K562 (cell line): ENCODE results near the gene GBA3. TPM values are rescaled to one million over a fixed set of nuclear protein-coding genes. Genes with fewer than 3 reads are reported as not detected.

Experiments used
- ATAC-seq: fragments of 200-7000 bp; cut with Tn5 transposase; 3 replicates; pipeline ENCODE4 v1.9.1; 2020; ENCODE audit warnings: moderate library complexity
- BruUV-seq: library from RNA; stranded (reverse); fragments of 400-500 nt; replicated peaks from 2 replicates; lab custom pipeline; 2021; lab: Mats Ljungman, UMichigan
- CTCF ChIA-PET: fragments of 300-600 bp; formaldehyde crosslinking; extraction: SDS; loops from one replicate; lab custom pipeline; 2021; ENCODE audit warnings: low intra/inter-chr PET ratio; lab: Yijun Ruan, JAX
- POLR2A ChIA-PET: fragments of 300-600, 350-650 bp; sonication (Branson Sonifier 250); formaldehyde crosslinking; extraction: SDS; loops from one replicate; lab custom pipeline; 2021; ENCODE audit warnings: antibody characterized with exemption, inconsistent platforms; lab: Yijun Ruan, JAX
- DNase-seq, 4 experiments: peaks; one replicate each; pipeline versions ENCODE4 v3.0.0 to v3.0.0-alpha.2; 2011 to 2018; ENCODE audit warnings: low spot score in 3 of 4, mixed read lengths in 3 of 4; ENCODE audit errors: extremely low read depth in 1 of 4
- FAIRE-seq: peaks from 2 replicates; lab custom pipeline; 2011; peaks lifted over from hg19 to GRCh38; lab: Jason Lieb, UNC
- H2AFZ ChIP-seq: 2 replicates; pipeline ENCODE4 v1.6.0; 2011; ENCODE audit warnings: low read depth, low read length, control low read depth, inconsistent platforms
- H3K27ac ChIP-seq: fragments of 200-600 bp; 3 replicates; pipeline ENCODE4 v1.8.0; 2011; ENCODE audit warnings: low read depth, mild to moderate bottlenecking, control low read depth, inconsistent platforms, low read length, moderate library complexity, mixed read lengths; ENCODE audit errors: extremely low read depth
- H3K27me3 ChIP-seq, 2 experiments: fragments of 300-600 bp in 1 of 2; 2 replicates in 1 of 2; 3 replicates in 1 of 2; pipeline versions ENCODE4 v1.6.0 to v1.8.0; 2011; ENCODE audit warnings: inconsistent platforms in 2 of 2, low read length in 2 of 2, mild to moderate bottlenecking in 1 of 2, mixed read lengths in 1 of 2, moderate library complexity in 1 of 2; ENCODE audit not compliant: control insufficient read depth in 2 of 2, insufficient read depth in 2 of 2
- H3K36me3 ChIP-seq: fragments of 300-600 bp; 3 replicates; pipeline ENCODE4 v1.8.0; 2011; ENCODE audit warnings: mild to moderate bottlenecking, low read length, inconsistent platforms; ENCODE audit not compliant: control insufficient read depth, insufficient read depth
- H3K4me1 ChIP-seq, 2 experiments: fragments of 200-600 bp in 1 of 2; replicated peaks in 1 of 2; 2 replicates in 1 of 2; 3 replicates in 1 of 2; pipeline versions ENCODE4 v1.5.1 to v1.8.0; 2011; ENCODE audit warnings: inconsistent platforms in 2 of 2, low read length in 2 of 2, mild to moderate bottlenecking in 1 of 2, mixed read lengths in 1 of 2, moderate library complexity in 1 of 2; ENCODE audit not compliant: control insufficient read depth in 2 of 2, insufficient read depth in 2 of 2
- H3K4me2 ChIP-seq: 2 replicates; pipeline ENCODE4 v1.6.1; 2011; ENCODE audit warnings: low read length, control low read depth, inconsistent platforms, mixed read lengths; ENCODE audit not compliant: insufficient read depth
- H3K4me3 ChIP-seq: fragments of 200-600 bp; sonication (generic), shearing (Covaris generic); 2 replicates; pipeline ENCODE4 v1.5.1; 2016; ENCODE audit warnings: control low read depth, inconsistent platforms
- H3K79me2 ChIP-seq: fragments of 200-600 bp; 3 replicates; pipeline ENCODE4 v1.8.0; 2011; ENCODE audit warnings: low read length, inconsistent platforms; ENCODE audit not compliant: control insufficient read depth, insufficient read depth
- H3K9ac ChIP-seq, 2 experiments: 2 replicates each; pipeline versions ENCODE4 v1.6.0 to v1.6.1; 2011; ENCODE audit warnings: low read depth in 2 of 2, low read length in 2 of 2, control low read depth in 1 of 2, inconsistent platforms in 1 of 2, mild to moderate bottlenecking in 1 of 2, mixed read lengths in 1 of 2; ENCODE audit not compliant: insufficient read depth in 1 of 2
- H3K9me1 ChIP-seq: one replicate; pipeline ENCODE4 v1.6.0; 2011; ENCODE audit warnings: inconsistent platforms, mild to moderate bottlenecking, low read length, moderate library complexity; ENCODE audit not compliant: control insufficient read depth, insufficient read depth
- H3K9me3 ChIP-seq: replicated peaks from 2 replicates; pipeline ENCODE4 v1.5.1; 2011; ENCODE audit warnings: low read depth, low read length, inconsistent platforms; ENCODE audit not compliant: control insufficient read depth, insufficient read depth
- H4K20me1 ChIP-seq: replicated peaks from 2 replicates; pipeline ENCODE4 v1.6.1; 2011; ENCODE audit warnings: low read length, inconsistent platforms, mixed read lengths; ENCODE audit not compliant: control insufficient read depth, insufficient read depth
- BRF1 ChIP-seq: IDR thresholded peaks from 3 replicates; pipeline ENCODE4 v1.6.1; 2011; ENCODE audit warnings: borderline replicate concordance, mild to moderate bottlenecking; ENCODE audit not compliant: insufficient read length; ENCODE audit errors: extremely low read depth
- EGR1 ChIP-seq: fragments of 450-650 bp; conservative IDR thresholded peaks from 2 replicates; pipeline ENCODE4 v1.6.1; 2017; ENCODE audit warnings: mild to moderate bottlenecking
- GATAD2B ChIP-seq: fragments of 450-650 bp; IDR thresholded peaks from 2 replicates; pipeline ENCODE4 v1.6.1; 2017; ENCODE audit warnings: mild to moderate bottlenecking, borderline replicate concordance
- GTF2E2 ChIP-seq: fragments of 200-800 bp; sonication (Bioruptor generic); IDR thresholded peaks from 2 replicates; pipeline ENCODE4 v1.6.1; 2016; ENCODE audit warnings: missing genetic modification characterization, missing compliant biosample characterization
- HMG20B ChIP-seq: fragments of 250-450 bp; sonication (Bioruptor Pico); IDR thresholded peaks from 2 replicates; pipeline ENCODE4 v1.5.0; 2021; ENCODE audit warnings: mild to moderate bottlenecking
- MAFK ChIP-seq: IDR thresholded peaks from 2 replicates; pipeline ENCODE4 v1.6.1; 2011; ENCODE audit warnings: low read length, improper control_type of control experiment
- PPARD ChIP-seq: fragments of 250-450 bp; sonication (Bioruptor Pico); IDR thresholded peaks from 2 replicates; pipeline ENCODE4 v1.8.0; 2022; ENCODE audit warnings: inconsistent platforms, mild to moderate bottlenecking, moderate library complexity
- RAD51 ChIP-seq: fragments of 450-650 bp; IDR thresholded peaks from 2 replicates; pipeline ENCODE4 v1.7.1; 2016; ENCODE audit warnings: low read depth, mild to moderate bottlenecking, borderline replicate concordance
- ZNF212 ChIP-seq: fragments of 450-650 bp; formaldehyde crosslinking; IDR thresholded peaks from 2 replicates; pipeline ENCODE4 v1.4.0; 2020; ENCODE audit warnings: mild to moderate bottlenecking
- ZNF780A ChIP-seq: fragments of 250-450 bp; sonication (Bioruptor Pico); IDR thresholded peaks from 2 replicates; pipeline ENCODE4 v1.5.0; 2021; ENCODE audit warnings: mild to moderate bottlenecking
- WGBS: fragments of 100-300 bp; shearing (Covaris generic); methylation state at CpG from one replicate; pipeline ENCODE4 v1.1.6; 2016; ENCODE audit warnings: low coverage, mixed read lengths; ENCODE audit not compliant: insufficient coverage; ENCODE audit errors: missing lambda C conversion rate; 5-methylcytosine and 5-hydroxymethylcytosine counted together
- in situ Hi-C: fragments of 300-500 bp; cut with MboI; formaldehyde crosslinking; loops from 4 replicates; pipeline ENCODE4 v1.15.0; 2018; ENCODE audit warnings: inconsistent platforms, mixed read lengths
- intact Hi-C: fragments of 100-400 bp; cut with micrococcal nuclease; formaldehyde crosslinking; loops from 2 replicates; pipeline ENCODE4 v1.14.2; 2022
- polyA plus RNA-seq, 8 experiments: library from polyadenylated mRNA; depleted of rRNA in 4 of 8; stranded (reverse) in 5 of 8; unstranded in 3 of 8; fragments of >200 nt; fragmentation: Nextera tagmentation in 2 of 8; fragmentation: Illumina TruSeq in 1 of 8; extraction: Ambion mirVana in 2 of 8; extraction: Trizol in 1 of 8; gene quantifications; 2 replicates each; pipeline versions ENCODE4 v1.2.1 to v1.2.3, GENCODE V29; 2011 to 2014; ENCODE audit warnings: inconsistent platforms in 1 of 8, missing spikeins in 1 of 8
- total RNA-seq, 7 experiments: library from RNA; depleted of rRNA in 6 of 7; stranded (reverse); fragments of >200 nt in 6 of 7; fragmentation: Illumina TruSeq in 2 of 7; extraction: Trizol in 2 of 7; gene quantifications; 2 replicates each; pipeline versions ENCODE4 v1.2.1 to v1.2.3, GENCODE V29; 2011 to 2021; ENCODE audit warnings: low replicate concordance in 1 of 7
- TF ChIP-seq, protein P1 (sequence below): fragments of 250-450 bp; sonication (Bioruptor Pico); IDR thresholded peaks from 2 replicates; pipeline ENCODE4 v1.5.0; 2020; ENCODE audit warnings: mild to moderate bottlenecking
- TF ChIP-seq, protein P2 (sequence below): fragments of 200-800 bp; sonication (Bioruptor generic); IDR thresholded peaks from 2 replicates; pipeline ENCODE4 v1.6.1; 2017; ENCODE audit warnings: missing genetic modification characterization, missing compliant biosample characterization

The GBA3 gene
- total and polyA plus RNA-seq, 9 of the 15 experiments (the other 6 are each of a cell fraction or from before 2014, with no cell fraction given), result 0.13 to 0.75 (median 0.40) TPM; not detected in 1

DNA sequence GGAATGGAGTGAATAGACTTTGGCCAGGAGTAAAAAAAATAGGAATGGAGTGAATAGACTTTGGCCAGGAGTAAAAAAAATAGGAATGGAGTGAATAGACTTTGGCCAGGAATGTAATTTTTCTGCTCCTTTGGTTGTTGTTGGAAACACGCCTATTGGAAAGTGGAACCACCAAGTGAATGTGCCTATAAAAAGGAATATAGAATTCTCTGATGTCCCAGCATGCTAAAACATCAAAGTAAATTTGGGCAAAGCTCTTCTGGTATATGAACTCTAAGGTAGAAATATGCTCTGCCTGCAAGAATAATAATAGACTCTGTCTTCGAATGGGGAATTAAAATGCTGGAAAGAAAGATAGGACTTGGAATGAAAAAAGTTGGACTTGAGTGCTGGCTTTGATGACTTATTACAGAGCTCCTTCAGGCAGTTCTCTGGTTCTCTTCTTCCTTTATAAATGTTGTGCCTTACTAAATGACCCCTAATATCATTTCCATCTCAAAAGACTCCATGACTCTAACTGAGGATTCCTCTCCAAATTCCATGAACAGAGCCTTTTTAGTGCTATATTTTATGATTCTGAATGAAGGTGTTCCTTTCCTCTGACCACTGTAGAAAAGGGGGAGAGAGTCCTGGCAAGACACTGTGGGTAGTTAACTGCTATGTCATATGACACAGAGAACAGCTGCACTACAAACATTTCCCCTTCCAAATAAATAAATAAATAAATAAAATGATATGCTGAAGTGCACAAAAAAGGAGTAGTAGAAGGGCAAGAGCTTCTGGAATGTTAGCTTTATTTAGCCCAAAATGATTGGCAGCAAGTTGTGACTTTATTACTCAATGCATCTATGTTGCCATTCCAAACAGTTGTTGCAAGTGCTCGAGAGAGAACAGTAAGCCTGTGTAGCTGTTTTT, 13.5 kb upstream of the GBA3 start:
- no peaks in the 10 kb centered on the region for H3K79me2 ChIP-seq
- no peaks in the 10 kb centered on the region for H4K20me1 ChIP-seq
- CTCF ChIA-PET, result no interaction called here
- TF ChIP-seq ZNF780A (CRISPR knock-in tag) (no peak), EGR1 (no peak)
- TF ChIP-seq, all 486 proteins: peak for 0
- Histone ChIP-seq H2AFZ (no peak overlapping the region), H3K4me2 (no peak overlapping the region), H3K9me3 (no peaks in the 10 kb centered on the region), H3K4me1 (no peaks in the 10 kb centered on the region), H3K36me3 (no peaks in the 10 kb centered on the region), H3K27ac (no peak overlapping the region), H3K27me3 (no peaks in the 10 kb centered on the region), H3K4me3 (no peak overlapping the region), H3K9ac (no peak overlapping the region), H3K9me1 (no peaks in the 10 kb centered on the region)
- no peak for FAIRE-seq
- POLR2A ChIA-PET, result no interaction called here
- BruUV-seq, result no TSS peak
- no peak for ATAC-seq
- in situ Hi-C loops (no loop called here), intact Hi-C loops (no loop called here)
- DNase-seq, result no peak
- 5% methylated on average over 3 of the region's 3 CpGs for WGBS

DNA sequence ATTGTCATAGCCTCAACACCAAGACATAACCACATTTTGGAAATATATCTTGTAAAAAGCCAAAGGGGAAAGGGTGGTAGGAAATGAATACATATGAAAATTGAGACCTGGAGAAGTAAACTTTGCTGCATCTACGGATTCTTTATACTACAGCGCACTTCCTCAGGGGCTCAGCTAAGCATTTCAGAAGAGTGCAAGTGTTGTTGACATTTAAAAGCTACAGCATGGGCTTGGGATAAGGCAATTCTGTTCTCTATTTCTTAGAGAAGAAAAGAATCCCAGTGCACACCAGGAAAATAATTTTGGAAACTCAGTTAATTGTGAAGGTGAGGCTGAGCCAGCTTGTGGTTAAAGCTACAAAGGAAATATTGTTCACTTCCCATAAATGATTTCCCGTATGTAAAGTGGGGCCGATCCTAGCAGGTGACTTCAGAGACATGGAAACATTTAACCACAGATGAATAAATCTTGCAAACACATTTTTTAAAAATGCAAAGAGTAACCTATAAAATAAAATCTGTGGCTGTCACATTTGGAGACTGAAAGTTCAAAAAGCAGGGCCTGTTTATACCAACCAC, 12.6 kb upstream of the GBA3 start:
- CTCF ChIA-PET, result no interaction called here
- POLR2A ChIA-PET, result no interaction called here
- WGBS, result 0% methylated on average over 4 of the region's 4 CpGs
- Histone ChIP-seq H3K4me3 (no peak overlapping the region), H3K36me3 (no peaks in the 10 kb centered on the region), H3K4me1 (no peaks in the 10 kb centered on the region), H3K9me3 (no peaks in the 10 kb centered on the region), H3K27ac (no peak overlapping the region), H4K20me1 (no peaks in the 10 kb centered on the region), H3K9me1 (no peaks in the 10 kb centered on the region), H3K79me2 (no peaks in the 10 kb centered on the region), H3K4me2 (no peak overlapping the region), H2AFZ (no peak overlapping the region), H3K27me3 (no peaks in the 10 kb centered on the region), H3K9ac (no peak overlapping the region)
- FAIRE-seq (no peak), DNase-seq (no peak), ATAC-seq (no peak)
- in situ Hi-C loops, result no loop called here
- no TSS peak for BruUV-seq
- intact Hi-C loops, result no loop called here
- TF ChIP-seq GTF2E2 (tag) (no peak), HMG20B (CRISPR knock-in tag) (no peak), ZNF212 (no peak), GATAD2B (no peak), BRF1 (no peak), RAD51 (no peak), MAFK (no peak), PPARD (CRISPR knock-in tag) (no peak)
- TF ChIP-seq, protein P1, sequence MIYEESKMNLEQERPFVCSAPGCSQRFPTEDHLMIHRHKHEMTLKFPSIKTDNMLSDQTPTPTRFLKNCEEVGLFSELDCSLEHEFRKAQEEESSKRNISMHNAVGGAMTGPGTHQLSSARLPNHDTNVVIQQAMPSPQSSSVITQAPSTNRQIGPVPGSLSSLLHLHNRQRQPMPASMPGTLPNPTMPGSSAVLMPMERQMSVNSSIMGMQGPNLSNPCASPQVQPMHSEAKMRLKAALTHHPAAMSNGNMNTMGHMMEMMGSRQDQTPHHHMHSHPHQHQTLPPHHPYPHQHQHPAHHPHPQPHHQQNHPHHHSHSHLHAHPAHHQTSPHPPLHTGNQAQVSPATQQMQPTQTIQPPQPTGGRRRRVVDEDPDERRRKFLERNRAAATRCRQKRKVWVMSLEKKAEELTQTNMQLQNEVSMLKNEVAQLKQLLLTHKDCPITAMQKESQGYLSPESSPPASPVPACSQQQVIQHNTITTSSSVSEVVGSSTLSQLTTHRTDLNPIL, result no peak
- TF ChIP-seq, protein P2, sequence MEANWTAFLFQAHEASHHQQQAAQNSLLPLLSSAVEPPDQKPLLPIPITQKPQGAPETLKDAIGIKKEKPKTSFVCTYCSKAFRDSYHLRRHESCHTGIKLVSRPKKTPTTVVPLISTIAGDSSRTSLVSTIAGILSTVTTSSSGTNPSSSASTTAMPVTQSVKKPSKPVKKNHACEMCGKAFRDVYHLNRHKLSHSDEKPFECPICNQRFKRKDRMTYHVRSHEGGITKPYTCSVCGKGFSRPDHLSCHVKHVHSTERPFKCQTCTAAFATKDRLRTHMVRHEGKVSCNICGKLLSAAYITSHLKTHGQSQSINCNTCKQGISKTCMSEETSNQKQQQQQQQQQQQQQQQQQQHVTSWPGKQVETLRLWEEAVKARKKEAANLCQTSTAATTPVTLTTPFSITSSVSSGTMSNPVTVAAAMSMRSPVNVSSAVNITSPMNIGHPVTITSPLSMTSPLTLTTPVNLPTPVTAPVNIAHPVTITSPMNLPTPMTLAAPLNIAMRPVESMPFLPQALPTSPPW, result no peak
